ENCODE data around the gene GDPD1.
"Not testable (repeated sequence)": the region's sequence is repeated elsewhere in the genome, so short reads cannot be mapped to it uniquely, and the experiment has no call there.

Gene GDPD1

GRCh38 chr17:59244081-59244480, 23.8 kb downstream of the GDPD1 start:
- no peak for DNase-seq (ENCODE audit: low spot score)

GRCh38 chr17:59254742-59255141, 34.4 kb downstream of the GDPD1 start:
- DNase-seq (ENCODE audit: low spot score), result no peak

- no peak for DNase-seq (ENCODE audit: low spot score)
Observed at GRCh38 chr17:59257101-59257500, 36.8 kb downstream of the GDPD1 start.

GRCh38 chr17:59260722-59261121, 40.4 kb downstream of the GDPD1 start:
- no peak for DNase-seq (ENCODE audit: low spot score)

GRCh38 chr17:59266745-59267144, 46.4 kb downstream of the GDPD1 start:
- no peak for DNase-seq (ENCODE audit: low spot score)

- no peak for DNase-seq (ENCODE audit: low spot score)
Observed at GRCh38 chr17:59267776-59268175, 47.5 kb downstream of the GDPD1 start.

- no peak for DNase-seq (ENCODE audit: low spot score)
Observed at GRCh38 chr17:59275618-59276017, 55.3 kb downstream of the GDPD1 start.

- no peak for DNase-seq (ENCODE audit: low spot score)
Observed at GRCh38 chr17:59277031-59277430, 56.7 kb downstream of the GDPD1 start.

- no peak for DNase-seq (ENCODE audit: low spot score)
Observed at GRCh38 chr17:59278406-59278805, 58.1 kb downstream of the GDPD1 start.

GRCh38 chr17:59284317-59284716, 64.0 kb downstream of the GDPD1 start:
- no peak for DNase-seq (ENCODE audit: low spot score)

GRCh38 chr17:59287452-59287851, 67.1 kb downstream of the GDPD1 start:
- no peak for DNase-seq (ENCODE audit: low spot score)

- DNase-seq (ENCODE audit: low spot score), result no peak
Observed at GRCh38 chr17:59287891-59288290, 67.6 kb downstream of the GDPD1 start.

- DNase-seq (ENCODE audit: low spot score), result no peak
Observed at GRCh38 chr17:59289981-59290301, 69.6 kb downstream of the GDPD1 start.

- not testable (repeated sequence) for DNase-seq (ENCODE audit: low spot score)
Observed at GRCh38 chr17:59290302-59290998, 70.1 kb downstream of the GDPD1 start.

GRCh38 chr17:59292174-59292523, 71.8 kb downstream of the GDPD1 start:
- DNase-seq (ENCODE audit: low spot score), result no peak

GRCh38 chr17:59296190-59296589, 75.9 kb downstream of the GDPD1 start:
- no peak for DNase-seq (ENCODE audit: low spot score)

GRCh38 chr17:59298521-59298920, 78.2 kb downstream of the GDPD1 start:
- no peak for DNase-seq (ENCODE audit: low spot score)

GRCh38 chr17:59299400-59300092, 79.2 kb downstream of the GDPD1 start:
- no peak for DNase-seq (ENCODE audit: low spot score)

GRCh38 chr17:59300941-59301340, 80.6 kb downstream of the GDPD1 start:
- no peak for DNase-seq (ENCODE audit: low spot score)

GRCh38 chr17:59304811-59305210, 84.5 kb downstream of the GDPD1 start:
- no peak for DNase-seq (ENCODE audit: low spot score)

- DNase-seq (ENCODE audit: low spot score), result no peak
Observed at GRCh38 chr17:59310263-59310920, 90.1 kb downstream of the GDPD1 start.

- DNase-seq (ENCODE audit: low spot score), result peak; percentile 88
Observed at GRCh38 chr17:59311051-59311468, 90.7 kb downstream of the GDPD1 start.

- not testable (repeated sequence) for DNase-seq (ENCODE audit: low spot score)
Observed at GRCh38 chr17:59311521-59311920, 91.2 kb downstream of the GDPD1 start.
